GM12874 (cell line): Measurements from ENCODE around the gene TMEM258.

Experiments used
- CTCF ChIP-seq: IDR thresholded peaks from 2 replicates; pipeline ENCODE4 v1.5.1; 2011; ENCODE audit warnings: low read depth, mild to moderate bottlenecking, control low read depth, low read length, moderate library complexity; ENCODE audit not compliant: insufficient read depth

TMEM258 gene

GRCh38 chr11:61771195-61771894 is 21.1 kb downstream of the TMEM258 start:
- no peak for TF ChIP-seq CTCF

- no peak for TF ChIP-seq CTCF
Measured at GRCh38 chr11:61769946-61770683, 22.3 kb downstream of the TMEM258 start.

GRCh38 chr11:61769169-61769920 is 23.1 kb downstream of the TMEM258 start:
- peak; percentile 24; the same call in 1 of the 2 replicates for TF ChIP-seq CTCF

GRCh38 chr11:61768376-61769076 is 23.9 kb downstream of the TMEM258 start:
- no peak for TF ChIP-seq CTCF

GRCh38 chr11:61766353-61766841 is 26.0 kb downstream of the TMEM258 start:
- TF ChIP-seq CTCF: no peak

GRCh38 chr11:61765550-61766253 is 26.7 kb downstream of the TMEM258 start:
- no peak for TF ChIP-seq CTCF
